ENCODE data around the gene TUFT1.
A peak's percentile ranks its signal among the peaks of the same experiment; 100 is the strongest.
"Not testable (repeated sequence)": the region's sequence is repeated elsewhere in the genome, so short reads cannot be mapped to it uniquely, and the experiment has no call there.

Gene TUFT1

DNA sequence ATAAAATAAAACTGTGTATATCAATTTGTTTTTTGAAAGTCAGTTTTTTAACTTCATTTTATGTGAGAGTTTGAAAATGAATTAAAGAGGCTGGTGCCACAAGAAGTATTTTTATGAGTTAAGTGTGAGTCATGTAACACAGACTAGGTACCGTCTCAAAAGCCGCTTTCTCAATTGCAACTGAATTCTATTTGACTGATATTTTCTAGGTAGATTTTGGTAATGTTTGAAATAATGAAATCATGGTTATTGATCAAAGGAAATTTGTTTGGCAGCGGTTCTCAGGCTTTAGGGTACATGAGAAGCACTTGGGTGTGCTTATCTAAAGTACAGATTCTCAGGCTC, 76.4 kb downstream of the TUFT1 start:
- Mint-ChIP-seq H3K9me3 (no peaks in the 10 kb centered on the region), H3K27me3 (ENCODE audit: low read depth, poor library complexity) (peaks cover 2% of the 10 kb centered on the region), H3K36me3 (ENCODE audit: low read depth) (peaks cover 10% of the 10 kb centered on the region), H3K4me1 (peaks cover 51% of the 10 kb centered on the region), H3K27ac (no peak overlapping the region), H3K4me3 (no peak overlapping the region)
- DNase-seq: no peak
- TF ChIP-seq, protein P1, sequence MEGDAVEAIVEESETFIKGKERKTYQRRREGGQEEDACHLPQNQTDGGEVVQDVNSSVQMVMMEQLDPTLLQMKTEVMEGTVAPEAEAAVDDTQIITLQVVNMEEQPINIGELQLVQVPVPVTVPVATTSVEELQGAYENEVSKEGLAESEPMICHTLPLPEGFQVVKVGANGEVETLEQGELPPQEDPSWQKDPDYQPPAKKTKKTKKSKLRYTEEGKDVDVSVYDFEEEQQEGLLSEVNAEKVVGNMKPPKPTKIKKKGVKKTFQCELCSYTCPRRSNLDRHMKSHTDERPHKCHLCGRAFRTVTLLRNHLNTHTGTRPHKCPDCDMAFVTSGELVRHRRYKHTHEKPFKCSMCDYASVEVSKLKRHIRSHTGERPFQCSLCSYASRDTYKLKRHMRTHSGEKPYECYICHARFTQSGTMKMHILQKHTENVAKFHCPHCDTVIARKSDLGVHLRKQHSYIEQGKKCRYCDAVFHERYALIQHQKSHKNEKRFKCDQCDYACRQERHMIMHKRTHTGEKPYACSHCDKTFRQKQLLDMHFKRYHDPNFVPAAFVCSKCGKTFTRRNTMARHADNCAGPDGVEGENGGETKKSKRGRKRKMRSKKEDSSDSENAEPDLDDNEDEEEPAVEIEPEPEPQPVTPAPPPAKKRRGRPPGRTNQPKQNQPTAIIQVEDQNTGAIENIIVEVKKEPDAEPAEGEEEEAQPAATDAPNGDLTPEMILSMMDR (IDR thresholded peaks at IDR 0.05): no peak

DNA sequence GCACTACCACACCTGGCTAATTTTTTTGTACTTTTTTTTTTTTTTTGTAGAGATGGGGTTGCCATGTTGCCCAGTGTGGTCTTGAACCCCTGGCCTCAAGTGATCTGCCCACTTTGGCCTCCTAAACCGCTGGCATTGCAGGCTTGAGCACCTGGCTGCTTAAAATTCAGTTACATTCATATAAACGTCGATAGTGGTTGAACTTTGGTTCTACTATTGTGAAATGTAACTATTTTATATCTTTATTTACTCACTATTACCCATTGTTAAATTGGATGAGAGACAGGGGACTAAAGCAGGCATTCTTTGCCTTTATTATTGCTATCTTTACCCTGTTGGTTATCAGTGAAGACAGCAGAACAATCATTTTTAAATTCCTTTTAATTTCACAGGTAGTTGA, 77.9 kb downstream of the TUFT1 start:
- Mint-ChIP-seq H3K27me3 (ENCODE audit: low read depth, poor library complexity) (peaks cover 2% of the 10 kb centered on the region), H3K36me3 (ENCODE audit: low read depth) (peaks cover 16% of the 10 kb centered on the region), H3K9me3 (no peaks in the 10 kb centered on the region), H3K4me1 (peaks cover 46% of the 10 kb centered on the region), H3K27ac (no peak overlapping the region), H3K4me3 (no peak overlapping the region)
- DNase-seq: no peak
- TF ChIP-seq, protein P1 (IDR thresholded peaks at IDR 0.05): no peak

DNA sequence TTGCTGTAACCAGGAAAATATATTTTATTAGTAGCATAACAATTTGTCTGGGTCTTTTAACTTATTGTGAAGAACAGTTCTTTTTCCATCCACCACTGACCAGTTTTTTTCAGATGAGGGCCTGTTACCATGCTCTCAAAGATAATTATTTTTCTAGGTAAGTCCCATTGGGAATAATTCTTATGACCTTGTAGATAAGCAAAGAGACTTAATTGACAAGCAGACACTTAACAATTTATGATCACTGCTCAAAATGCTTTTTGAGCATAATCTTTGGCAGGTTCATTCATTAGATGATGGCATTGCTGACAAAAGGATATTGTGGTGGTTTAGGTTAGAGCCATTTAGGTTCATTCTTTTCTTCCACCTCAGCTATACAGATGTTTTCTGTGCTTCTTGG, 78.4 kb downstream of the TUFT1 start:
- H3K4me3 Mint-ChIP-seq: no peak overlapping the region
- H3K4me1 Mint-ChIP-seq: peaks cover 41% of the 10 kb centered on the region
- no peak for DNase-seq
- H3K9me3 Mint-ChIP-seq: no peaks in the 10 kb centered on the region
- peaks cover 2% of the 10 kb centered on the region for H3K27me3 Mint-ChIP-seq (ENCODE audit: low read depth, poor library complexity)
- no peak overlapping the region for H3K27ac Mint-ChIP-seq
- TF ChIP-seq, protein P1 (IDR thresholded peaks at IDR 0.05): no peak
- peaks cover 16% of the 10 kb centered on the region for H3K36me3 Mint-ChIP-seq (ENCODE audit: low read depth)

DNA sequence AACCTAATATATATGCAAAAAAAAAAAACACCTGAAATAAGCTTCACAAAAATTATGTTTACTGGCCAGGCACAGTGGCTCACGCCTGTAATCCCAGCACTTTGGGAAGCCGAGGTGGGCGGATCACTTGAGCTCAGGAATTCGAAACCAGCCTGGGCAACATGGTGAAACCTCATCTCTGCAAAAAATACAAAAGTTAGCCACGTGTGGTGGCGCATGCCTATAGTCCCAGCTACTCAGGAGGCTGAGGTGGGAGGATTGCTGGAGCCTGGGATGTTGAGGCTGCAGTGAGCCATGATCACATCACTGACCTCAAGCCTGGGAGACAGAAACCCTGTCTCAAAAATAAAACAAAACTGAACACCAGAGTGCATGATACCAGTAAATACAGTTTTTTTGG, 78.9 kb downstream of the TUFT1 start:
- Mint-ChIP-seq H3K4me1 (peaks cover 36% of the 10 kb centered on the region), H3K36me3 (ENCODE audit: low read depth) (peaks cover 16% of the 10 kb centered on the region)
- not testable (repeated sequence) for H3K9me3 Mint-ChIP-seq; DNase-seq; H3K27me3 Mint-ChIP-seq (ENCODE audit: low read depth, poor library complexity); H3K27ac Mint-ChIP-seq; H3K4me3 Mint-ChIP-seq

DNA sequence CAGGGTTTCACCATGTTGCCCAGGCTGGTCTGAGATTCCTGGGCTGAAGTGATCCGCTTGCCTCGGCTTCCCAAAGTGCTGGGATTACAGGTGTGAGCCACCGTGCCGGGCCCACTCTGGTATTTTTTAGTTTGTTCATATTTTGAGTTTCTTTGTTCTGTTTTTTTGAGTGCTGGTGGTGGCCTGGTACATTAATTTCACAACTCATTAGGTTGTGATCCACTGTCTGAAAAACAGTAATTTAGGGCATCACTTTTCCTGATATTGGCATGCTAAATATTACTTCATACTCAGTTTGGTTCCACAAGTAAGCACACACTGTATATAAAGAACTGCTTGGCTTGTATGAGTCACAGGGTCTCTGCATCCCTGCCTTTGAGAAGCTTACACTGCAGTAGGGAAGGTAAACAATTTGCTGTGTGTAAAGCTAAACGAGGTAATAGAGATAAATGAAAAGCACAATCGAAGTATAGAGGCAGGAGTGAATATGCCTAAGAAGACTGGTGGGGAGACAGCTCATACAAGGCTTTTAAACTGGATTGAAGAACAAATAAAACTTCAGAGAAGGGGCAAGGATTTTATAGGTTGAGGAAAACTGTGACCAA, 79.5 kb downstream of the TUFT1 start:
- no peak overlapping the region for H3K4me3 Mint-ChIP-seq
- H3K36me3 Mint-ChIP-seq (ENCODE audit: low read depth): peaks cover 16% of the 10 kb centered on the region
- H3K9me3 Mint-ChIP-seq: no peaks in the 10 kb centered on the region
- H3K4me1 Mint-ChIP-seq: peaks cover 33% of the 10 kb centered on the region
- TF ChIP-seq, protein P1 (IDR thresholded peaks at IDR 0.05): no peak
- no peak for DNase-seq
- H3K27ac Mint-ChIP-seq: peak overlapping the region; percentile 65
- peaks cover 2% of the 10 kb centered on the region for H3K27me3 Mint-ChIP-seq (ENCODE audit: low read depth, poor library complexity)

DNA sequence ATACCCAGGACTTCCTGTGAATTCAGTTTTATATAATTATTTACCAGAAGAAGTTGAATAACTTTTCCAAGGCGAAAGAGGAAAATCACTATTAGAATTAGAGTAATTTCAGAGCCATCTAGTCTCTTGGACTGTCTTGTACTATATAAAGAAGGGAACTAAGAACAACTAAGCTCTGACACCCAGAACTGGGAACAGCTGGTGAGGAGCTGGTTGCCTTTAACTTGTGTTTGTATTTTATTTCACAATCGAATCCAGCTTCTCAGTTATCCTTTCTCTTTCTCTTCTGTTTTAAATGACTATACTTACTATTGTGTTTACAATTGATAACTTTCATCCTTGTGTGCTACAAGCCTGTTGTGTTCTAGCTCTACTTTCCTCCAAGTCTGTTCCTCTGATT, 80.2 kb downstream of the TUFT1 start:
- peaks cover 2% of the 10 kb centered on the region for H3K27me3 Mint-ChIP-seq (ENCODE audit: low read depth, poor library complexity)
- H3K36me3 Mint-ChIP-seq (ENCODE audit: low read depth): peaks cover 19% of the 10 kb centered on the region
- DNase-seq: no peak

More for the DNA sequence above, 80.2 kb downstream of the TUFT1 start:
- Mint-ChIP-seq H3K27ac (peak overlapping the region; percentile 60), H3K9me3 (no peaks in the 10 kb centered on the region), H3K4me3 (no peak overlapping the region), H3K4me1 (peaks cover 29% of the 10 kb centered on the region)
- TF ChIP-seq, protein P1 (IDR thresholded peaks at IDR 0.05): no peak
